Measurements from ENCODE around the gene TRIM40.

Gene TRIM40

GRCh38 chr6:30147096-30147495, 11.2 kb downstream of the TRIM40 start:
- DNase-seq (ENCODE audit: extremely low read depth in 1 of 2, low read depth in 1 of 2), result no peak

- no peak for DNase-seq (ENCODE audit: extremely low read depth in 1 of 2, low read depth in 1 of 2)
Observed at GRCh38 chr6:30149234-30149633, 13.3 kb downstream of the TRIM40 start.

- no peak for DNase-seq (ENCODE audit: extremely low read depth in 1 of 2, low read depth in 1 of 2)
Observed at GRCh38 chr6:30149858-30150550, 14.1 kb downstream of the TRIM40 start.

GRCh38 chr6:30150671-30151395, 14.9 kb downstream of the TRIM40 start:
- DNase-seq (ENCODE audit: extremely low read depth in 1 of 2, low read depth in 1 of 2), result no peak

- no peak for DNase-seq (ENCODE audit: extremely low read depth in 1 of 2, low read depth in 1 of 2)
Observed at GRCh38 chr6:30151580-30151979, 15.6 kb downstream of the TRIM40 start.

- no peak for DNase-seq (ENCODE audit: extremely low read depth in 1 of 2, low read depth in 1 of 2)
Observed at GRCh38 chr6:30152016-30152673, 16.2 kb downstream of the TRIM40 start.

GRCh38 chr6:30152910-30153610, 17.1 kb downstream of the TRIM40 start:
- no peak for DNase-seq (ENCODE audit: extremely low read depth in 1 of 2, low read depth in 1 of 2)

GRCh38 chr6:30154061-30154460, 18.1 kb downstream of the TRIM40 start:
- DNase-seq (ENCODE audit: extremely low read depth in 1 of 2, low read depth in 1 of 2), result no peak

GRCh38 chr6:30154709-30155519, 19.0 kb downstream of the TRIM40 start:
- DNase-seq (ENCODE audit: extremely low read depth in 1 of 2, low read depth in 1 of 2), result no peak

- DNase-seq (ENCODE audit: extremely low read depth in 1 of 2, low read depth in 1 of 2), result no peak
Observed at GRCh38 chr6:30155520-30156261, 19.8 kb downstream of the TRIM40 start.

- DNase-seq (ENCODE audit: extremely low read depth in 1 of 2, low read depth in 1 of 2), result no peak
Observed at GRCh38 chr6:30156262-30156599, 20.3 kb downstream of the TRIM40 start.

GRCh38 chr6:30156774-30157173, 20.8 kb downstream of the TRIM40 start:
- DNase-seq (ENCODE audit: extremely low read depth in 1 of 2, low read depth in 1 of 2), result no peak

GRCh38 chr6:30157581-30157980, 21.6 kb downstream of the TRIM40 start:
- DNase-seq (ENCODE audit: extremely low read depth in 1 of 2, low read depth in 1 of 2), result no peak

- no peak for DNase-seq (ENCODE audit: extremely low read depth in 1 of 2, low read depth in 1 of 2)
Observed at GRCh38 chr6:30157999-30158398, 22.1 kb downstream of the TRIM40 start.

- no peak for DNase-seq (ENCODE audit: extremely low read depth in 1 of 2, low read depth in 1 of 2)
Observed at GRCh38 chr6:30158475-30159040, 22.6 kb downstream of the TRIM40 start.

- DNase-seq (ENCODE audit: extremely low read depth in 1 of 2, low read depth in 1 of 2), result no peak
Observed at GRCh38 chr6:30160008-30160784, 24.3 kb downstream of the TRIM40 start.

GRCh38 chr6:30160785-30161531, 25.0 kb downstream of the TRIM40 start, which contains the start of gene TRIM10:
Gene TRIM10 (minus strand): TSS chr6:30161211. CDS start chr6:30160858, 353 bp downstream.
- no peak for DNase-seq (ENCODE audit: extremely low read depth in 1 of 2, low read depth in 1 of 2)

All from activated CD8-positive, alpha-beta memory T cell treated with anti-CD3 and anti-CD28 coated beads for 1 hour (primary cell).